ENCODE measurements around the gene OR7A5.
A peak's percentile ranks its signal among the peaks of the same experiment; 100 is the strongest.
"Not testable (repeated sequence)": the region's sequence is repeated elsewhere in the genome, so short reads cannot be mapped to it uniquely, and the experiment has no call there.

Gene OR7A5

GRCh38 chr19:14835011-14835410 is at the start of gene OR7A5, which contains the start of gene OR7C1:
TSS of gene OR7A5 (minus strand) at chr19:14835185. CDS start at chr19:14828241, 6,944 bp downstream.
TSS of gene OR7C1 (minus strand) at chr19:14835185. CDS start at chr19:14800136, 35,049 bp downstream.
- peak; percentile 63 for DNase-seq

DNA sequence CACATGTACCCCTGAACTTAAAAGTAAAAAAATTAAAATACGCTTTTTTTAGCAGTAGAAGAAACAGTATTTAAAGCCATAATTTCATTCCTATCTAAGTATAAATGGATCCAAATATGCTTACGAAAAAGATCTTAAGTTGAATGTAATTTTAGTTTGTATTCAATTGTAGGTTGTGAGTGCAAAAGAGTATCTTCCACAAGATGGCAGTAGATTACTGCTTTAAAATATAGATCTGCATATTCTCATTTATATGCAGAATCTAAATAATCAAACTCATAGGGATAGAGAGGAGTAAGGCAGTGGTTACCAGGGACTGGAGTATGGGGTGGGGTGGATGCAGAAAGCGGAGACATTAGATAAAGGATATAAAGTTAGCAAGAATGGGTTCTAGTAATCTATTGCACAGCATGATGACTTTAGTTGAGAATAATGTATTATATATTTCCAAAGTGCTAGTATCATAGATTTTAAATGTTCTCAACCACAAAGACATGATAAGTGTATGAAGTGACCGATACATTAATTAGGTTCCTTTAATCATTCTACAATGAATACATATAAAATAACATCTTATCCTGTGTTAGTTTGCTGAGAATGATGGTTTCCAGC is 36.7 kb upstream of the OR7A5 start:
- no peak for DNase-seq

- no peak for DNase-seq
Observed at GRCh38 chr19:14868497-14868896, 33.5 kb upstream of the OR7A5 start.

DNA sequence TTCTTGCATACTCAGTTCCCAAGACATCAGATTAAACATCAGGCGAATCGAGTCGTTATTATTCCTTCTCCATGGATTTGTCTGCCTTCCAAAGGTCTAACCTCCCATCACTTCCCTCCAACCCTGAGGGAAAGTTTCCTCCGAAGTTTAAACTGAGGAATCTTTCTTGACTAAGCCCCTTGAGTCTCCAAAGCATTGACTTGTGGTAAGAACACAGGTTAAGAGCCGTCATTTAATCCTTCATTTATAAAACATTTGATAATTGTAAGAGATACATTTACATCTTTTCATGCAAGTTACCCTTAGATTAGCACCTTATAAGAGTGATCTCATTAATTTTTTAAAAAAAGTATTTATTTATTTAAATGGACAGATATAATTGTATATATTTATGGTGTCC is 13.8 kb upstream of the OR7A5 start, which contains the start of gene OR7A10:
Gene OR7A10 (minus strand): TSS at position 101 of the 400 bp plus-strand sequence. CDS start 7,045 bp downstream, outside the sequence.
- DNase-seq = no peak

DNA sequence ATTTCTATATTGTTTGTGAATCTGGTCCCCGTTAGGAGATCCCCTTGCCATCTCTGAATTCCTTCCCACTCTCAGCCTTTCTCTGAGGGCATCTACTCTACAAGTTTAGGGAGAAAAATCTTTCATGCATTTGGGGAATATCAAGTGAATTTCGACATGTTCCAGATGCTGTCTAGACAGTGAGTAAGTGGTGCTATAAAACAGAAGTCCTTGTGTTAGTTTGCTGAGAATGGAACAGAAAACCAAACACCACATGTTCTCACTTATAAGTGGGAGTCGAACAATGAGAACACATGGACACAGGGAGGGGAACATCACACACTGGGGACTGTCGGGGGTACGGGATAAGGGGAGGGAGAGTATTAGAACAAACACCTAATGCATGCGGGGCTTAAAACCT is 8.6 kb upstream of the OR7A5 start:
- DNase-seq = no peak

GRCh38 chr19:14843169-14843568 is 8.2 kb upstream of the OR7A5 start:
- DNase-seq = no peak

DNA sequence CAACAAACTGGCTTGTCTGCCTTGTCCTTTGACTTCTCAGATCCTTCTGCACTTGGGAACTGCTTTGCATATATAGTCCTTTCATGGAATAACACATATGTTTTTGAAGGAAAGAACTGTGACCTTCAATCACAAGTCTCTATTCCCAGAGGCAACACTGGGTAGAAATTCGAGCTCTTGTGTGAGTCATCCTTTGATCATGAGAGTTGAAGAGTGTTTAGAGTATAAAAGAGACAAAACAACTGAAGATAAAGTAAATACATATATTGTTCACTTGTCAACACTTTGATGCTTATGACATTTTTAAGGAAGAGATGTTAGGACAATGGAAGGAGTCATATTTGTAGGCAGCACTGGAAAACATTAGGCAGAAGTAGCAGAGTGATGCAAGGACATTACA is 5.2 kb upstream of the OR7A5 start:
- no peak for DNase-seq

- no peak for DNase-seq
Observed at GRCh38 chr19:14837391-14837790, 2.4 kb upstream of the OR7A5 start.

DNA sequence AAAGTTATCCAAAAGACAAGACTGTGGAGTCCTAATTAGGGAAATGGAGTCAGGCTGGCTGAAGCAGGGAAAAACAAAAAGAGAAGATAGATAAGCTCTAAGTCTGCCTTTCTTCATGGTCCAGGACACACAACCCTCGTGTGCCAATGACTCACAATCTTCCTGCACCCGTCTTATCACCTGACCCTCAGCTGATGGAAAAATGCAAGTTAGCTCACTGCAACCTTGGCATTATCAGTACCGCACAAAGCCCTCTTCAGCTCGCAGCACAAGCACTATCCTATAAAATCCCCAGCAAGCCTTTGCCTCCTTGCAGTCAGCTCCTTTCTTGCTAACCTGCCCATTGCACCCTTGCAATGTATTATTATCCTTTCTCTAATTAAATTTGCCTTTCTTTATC is 4.3 kb downstream of the OR7A5 start:
- no peak for DNase-seq

GRCh38 chr19:14826006-14826405 is 9.0 kb downstream of the OR7A5 start:
- DNase-seq = no peak

- no peak for DNase-seq
Observed at GRCh38 chr19:14821937-14822336, 13.0 kb downstream of the OR7A5 start.

DNA sequence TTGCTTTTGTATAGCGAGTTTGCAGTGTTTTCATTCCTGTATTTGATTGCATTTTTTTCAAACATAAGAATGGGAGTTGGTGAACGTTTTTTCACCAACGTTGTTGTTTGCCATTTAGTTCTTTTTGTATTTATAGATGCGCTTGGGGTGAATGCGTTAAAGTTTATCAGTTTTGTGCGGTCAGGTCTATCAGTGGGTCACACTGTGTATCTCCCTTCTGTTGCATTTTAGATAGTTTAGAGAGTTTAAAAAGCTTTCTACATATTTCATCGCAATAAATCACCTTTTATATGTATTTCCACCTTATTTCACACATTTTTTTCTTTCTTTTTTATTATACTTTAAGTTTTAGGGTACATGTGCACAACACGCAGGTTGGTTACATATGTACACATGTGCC is 16.4 kb downstream of the OR7A5 start:
- no peak for DNase-seq

DNA sequence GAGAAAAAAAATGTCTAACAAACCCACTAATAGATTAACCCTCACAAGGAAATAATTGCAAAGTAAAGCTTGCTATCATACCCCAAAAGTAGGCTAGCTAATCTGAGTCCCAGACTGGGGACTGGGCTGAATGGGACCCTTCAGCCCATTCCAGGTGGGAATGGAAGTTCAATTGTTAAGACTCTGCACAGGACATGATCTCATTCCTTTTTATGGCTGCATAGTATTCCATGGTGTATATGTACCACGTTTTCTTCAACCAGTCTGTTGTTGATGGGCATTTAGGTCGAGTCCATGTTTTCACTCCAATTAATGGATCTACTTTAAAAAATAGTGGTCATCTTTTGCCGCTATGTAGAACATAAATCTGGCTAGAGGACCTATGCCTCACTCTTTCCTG is 17.9 kb downstream of the OR7A5 start:
- no peak for DNase-seq

- DNase-seq = no peak
Observed at GRCh38 chr19:14814982-14815652, 19.9 kb downstream of the OR7A5 start.

DNA sequence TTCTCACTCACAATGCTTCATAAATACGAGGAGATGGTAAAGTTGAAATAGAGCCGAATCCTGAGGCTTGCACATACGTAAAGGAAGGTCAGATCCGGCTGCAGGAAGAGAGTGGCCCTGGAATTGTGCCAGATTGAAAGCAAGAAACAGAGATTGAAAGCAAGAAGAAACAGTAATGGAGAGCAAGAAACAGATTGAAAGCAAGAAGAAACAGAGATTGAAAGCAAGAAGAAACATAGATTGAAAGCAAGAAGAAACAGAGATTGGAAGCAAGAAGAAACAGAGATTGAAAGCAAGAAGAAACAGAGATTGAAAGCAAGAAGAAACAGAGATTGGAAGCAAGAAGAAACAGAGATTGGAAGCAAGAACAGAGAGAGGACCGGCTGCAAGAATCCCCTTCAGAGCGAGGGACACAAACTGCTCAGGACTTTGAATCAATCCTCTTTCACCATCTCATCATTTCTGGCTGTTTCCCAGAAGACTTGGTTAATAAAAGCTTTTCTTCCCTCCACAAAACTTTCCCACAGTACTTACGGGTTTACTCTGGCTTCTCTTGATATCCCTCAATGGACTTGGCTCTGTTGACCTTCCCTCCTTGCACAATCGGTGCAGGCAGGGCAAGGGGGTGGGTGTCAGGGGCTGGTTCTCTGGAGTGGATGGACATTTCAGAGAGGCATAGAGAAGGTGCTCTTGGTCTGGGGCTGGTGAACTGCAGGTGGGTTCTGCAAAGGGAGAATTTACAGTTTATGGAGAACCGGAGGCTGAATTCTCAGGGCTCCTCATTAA is 25.5 kb downstream of the OR7A5 start:
- no peak for DNase-seq

GRCh38 chr19:14804765-14805164 is 30.2 kb downstream of the OR7A5 start:
- no peak for DNase-seq

GRCh38 chr19:14798760-14799159 is 36.2 kb downstream of the OR7A5 start:
- no peak for DNase-seq

DNA sequence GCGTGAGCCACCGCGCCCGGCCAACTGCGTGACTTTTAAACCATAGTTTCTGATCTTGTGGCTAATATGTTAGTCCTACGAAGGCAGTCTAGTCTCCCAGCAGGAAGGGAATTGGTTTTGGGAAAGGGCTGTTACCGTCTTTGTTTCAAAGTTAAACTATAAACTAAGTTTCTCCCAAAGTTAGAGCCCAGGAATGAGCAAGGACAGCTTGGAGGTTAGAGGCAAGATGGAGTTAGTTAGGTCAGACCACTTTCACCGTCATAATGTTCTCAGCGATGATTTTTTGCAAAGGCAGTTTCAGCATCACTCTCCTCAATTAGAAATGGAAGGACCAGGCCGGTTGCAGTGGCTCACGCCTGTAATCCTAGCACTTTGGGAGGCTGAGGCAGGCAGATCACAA is 39.0 kb downstream of the OR7A5 start:
- no peak for DNase-seq

DNA sequence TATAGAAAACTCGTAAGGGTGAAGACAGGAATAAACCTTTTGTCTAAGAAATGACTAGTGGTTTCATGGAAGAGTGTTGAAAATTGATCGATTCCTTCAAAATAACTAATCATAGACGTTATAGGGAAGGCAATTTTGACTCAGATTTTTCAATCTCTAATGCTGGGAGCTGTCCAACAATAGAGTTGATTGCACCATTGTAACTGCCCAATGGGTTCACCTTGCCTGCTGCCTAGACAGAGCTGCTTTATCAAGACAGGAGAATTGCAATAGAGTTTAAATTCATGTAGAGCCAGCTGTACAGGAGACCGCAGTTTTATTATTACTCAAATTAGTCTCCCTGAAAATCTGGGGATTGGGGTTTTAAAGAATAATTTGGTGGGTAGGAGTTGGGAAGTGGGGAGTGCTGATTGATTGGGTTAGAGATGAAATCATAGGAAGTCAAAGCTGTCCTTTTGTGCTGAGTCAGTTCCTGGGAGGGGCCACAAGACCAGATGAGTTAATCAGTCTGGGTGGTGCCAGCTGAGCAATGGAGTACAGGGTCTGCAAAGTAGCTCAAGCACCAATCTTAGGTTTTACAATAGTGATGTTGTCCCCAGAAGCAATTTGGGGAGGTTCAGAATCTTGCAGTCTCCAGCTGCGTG is 39.8 kb downstream of the OR7A5 start:
- no peak for DNase-seq

GRCh38 chr19:14792250-14792649 is 42.7 kb downstream of the OR7A5 start:
- DNase-seq = not testable (repeated sequence)

GRCh38 chr19:14786421-14786851 is 48.5 kb downstream of the OR7A5 start:
- peak; percentile 76 for DNase-seq

- DNase-seq = not testable (repeated sequence)
Observed at GRCh38 chr19:14785102-14785793, 49.7 kb downstream of the OR7A5 start.

DNA sequence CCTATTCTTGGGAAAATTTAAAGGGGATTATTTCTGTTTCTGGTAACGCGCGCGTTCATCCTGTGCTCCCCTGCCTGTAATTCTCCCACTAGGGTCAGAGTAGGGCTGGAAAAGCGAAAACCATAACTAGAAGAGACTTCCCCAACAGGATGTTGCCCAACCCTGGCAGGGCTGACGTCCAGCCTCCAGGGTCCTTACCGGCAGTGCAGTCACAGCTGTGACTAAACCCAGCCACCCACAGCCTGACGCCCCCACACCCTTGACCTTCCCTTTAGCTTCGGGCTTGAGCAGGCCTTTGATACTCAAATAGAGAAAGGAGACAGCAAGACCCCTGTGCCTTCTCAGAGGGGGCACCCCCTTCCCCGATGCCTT is 50.3 kb downstream of the OR7A5 start:
- not testable (repeated sequence) for DNase-seq
